Activated gamma-delta T cell treated with anti-CD3 and anti-CD28 coated beads, Interleukin-2, amount 50 U/mL, for 16 hours (primary cell): Measurements from ENCODE around the gene PCDHA13.
"Not testable (repeated sequence)": the region's sequence is repeated elsewhere in the genome, so short reads cannot be mapped to it uniquely, and the experiment has no call there.

ENCODE experiments used
- DNase-seq: peaks from one replicate; pipeline ENCODE4 v3.0.0-alpha.2; 2020; ENCODE audit warnings: low read depth

Gene PCDHA13

DNA sequence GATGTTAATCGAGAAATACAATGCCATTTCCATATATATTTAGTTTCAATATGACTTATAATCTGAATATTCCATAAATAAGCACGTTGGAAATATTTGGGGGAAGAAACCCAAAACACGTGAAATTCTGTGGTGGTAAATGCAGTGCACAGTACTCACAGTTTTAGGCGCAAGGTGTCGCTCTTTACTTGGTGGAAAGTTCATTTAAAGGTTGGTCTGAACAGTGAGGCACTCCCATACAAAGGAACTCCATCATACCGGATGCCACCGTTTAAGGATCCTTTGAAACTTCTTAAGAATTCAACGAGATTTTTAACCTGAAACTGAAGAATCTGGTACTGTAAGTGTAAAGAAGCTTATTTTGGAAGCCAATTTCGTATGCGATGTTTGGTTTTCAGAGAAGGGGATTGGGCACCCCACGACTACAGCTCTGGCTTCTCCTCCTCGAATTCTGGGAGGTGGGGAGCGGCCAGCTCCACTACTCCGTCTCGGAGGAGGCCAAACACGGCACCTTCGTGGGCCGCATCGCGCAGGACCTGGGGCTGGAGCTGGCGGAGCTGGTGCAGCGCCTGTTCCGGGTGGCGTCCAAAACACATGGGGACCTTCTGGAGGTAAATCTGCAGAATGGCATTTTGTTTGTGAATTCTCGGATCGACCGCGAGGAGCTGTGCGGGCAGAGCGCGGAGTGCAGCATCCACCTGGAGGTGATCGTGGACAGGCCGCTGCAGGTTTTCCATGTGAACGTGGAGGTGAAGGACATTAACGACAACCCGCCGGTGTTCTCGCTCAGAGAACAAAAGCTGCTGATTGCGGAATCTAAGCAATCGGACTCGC, 13.0 kb upstream of the PCDHA13 start, which contains the start of gene PCDHA11:
Gene PCDHA11 (plus strand): TSS at position 237 of the 834 bp plus-strand sequence. CDS start 147 bp downstream, at position 384.
- no peak for DNase-seq

DNA sequence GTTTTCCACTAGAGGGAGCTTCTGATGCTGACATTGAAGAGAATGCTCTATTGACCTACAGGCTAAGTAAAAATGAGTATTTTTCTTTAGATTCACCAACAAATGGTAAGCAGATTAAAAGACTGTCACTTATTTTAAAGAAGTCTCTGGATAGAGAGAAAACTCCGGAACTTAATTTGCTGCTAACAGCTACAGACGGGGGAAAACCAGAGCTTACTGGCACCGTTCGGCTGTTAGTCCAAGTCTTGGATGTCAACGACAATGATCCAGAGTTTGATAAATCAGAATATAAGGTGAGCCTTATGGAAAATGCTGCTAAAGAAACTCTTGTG, 12.4 kb upstream of the PCDHA13 start:
- DNase-seq, result no peak

DNA sequence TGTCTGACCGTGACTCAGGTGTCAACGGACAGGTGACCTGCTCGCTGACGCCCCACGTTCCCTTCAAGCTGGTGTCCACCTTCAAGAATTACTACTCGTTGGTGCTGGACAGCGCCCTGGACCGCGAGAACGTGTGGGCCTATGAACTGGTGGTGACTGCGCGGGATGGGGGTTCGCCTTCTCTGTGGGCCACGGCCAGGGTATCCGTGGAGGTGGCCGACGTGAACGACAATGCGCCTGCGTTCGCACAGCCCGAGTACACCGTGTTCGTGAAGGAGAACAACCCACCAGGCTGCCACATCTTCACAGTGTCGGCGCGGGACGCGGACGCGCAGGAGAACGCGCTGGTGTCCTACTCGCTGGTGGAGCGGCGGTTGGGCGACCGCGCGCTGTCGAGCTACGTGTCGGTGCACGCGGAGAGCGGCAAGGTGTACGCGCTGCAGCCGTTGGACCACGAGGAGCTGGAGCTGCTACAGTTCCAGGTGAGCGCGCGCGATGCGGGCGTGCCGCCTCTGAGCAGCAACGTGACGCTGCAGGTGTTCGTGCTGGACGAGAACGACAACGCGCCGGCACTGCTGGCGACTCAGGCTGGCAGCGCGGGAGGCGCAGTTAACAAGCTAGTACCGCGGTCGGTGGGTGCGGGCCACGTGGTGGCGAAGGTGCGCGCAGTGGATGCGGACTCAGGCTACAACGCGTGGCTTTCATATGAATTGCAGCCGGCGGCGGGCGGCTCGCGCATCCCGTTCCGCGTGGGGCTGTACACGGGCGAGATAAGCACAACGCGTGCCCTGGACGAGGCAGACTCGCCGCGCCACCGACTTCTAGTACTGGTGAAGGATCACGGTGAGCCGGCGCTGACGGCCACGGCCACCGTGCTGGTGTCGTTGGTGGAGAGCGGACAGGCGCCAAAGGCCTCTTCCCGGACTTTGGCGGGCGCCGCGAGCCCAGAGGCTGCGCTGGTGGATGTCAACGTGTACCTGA, 11.4 kb upstream of the PCDHA13 start:
- no peak for DNase-seq

DNA sequence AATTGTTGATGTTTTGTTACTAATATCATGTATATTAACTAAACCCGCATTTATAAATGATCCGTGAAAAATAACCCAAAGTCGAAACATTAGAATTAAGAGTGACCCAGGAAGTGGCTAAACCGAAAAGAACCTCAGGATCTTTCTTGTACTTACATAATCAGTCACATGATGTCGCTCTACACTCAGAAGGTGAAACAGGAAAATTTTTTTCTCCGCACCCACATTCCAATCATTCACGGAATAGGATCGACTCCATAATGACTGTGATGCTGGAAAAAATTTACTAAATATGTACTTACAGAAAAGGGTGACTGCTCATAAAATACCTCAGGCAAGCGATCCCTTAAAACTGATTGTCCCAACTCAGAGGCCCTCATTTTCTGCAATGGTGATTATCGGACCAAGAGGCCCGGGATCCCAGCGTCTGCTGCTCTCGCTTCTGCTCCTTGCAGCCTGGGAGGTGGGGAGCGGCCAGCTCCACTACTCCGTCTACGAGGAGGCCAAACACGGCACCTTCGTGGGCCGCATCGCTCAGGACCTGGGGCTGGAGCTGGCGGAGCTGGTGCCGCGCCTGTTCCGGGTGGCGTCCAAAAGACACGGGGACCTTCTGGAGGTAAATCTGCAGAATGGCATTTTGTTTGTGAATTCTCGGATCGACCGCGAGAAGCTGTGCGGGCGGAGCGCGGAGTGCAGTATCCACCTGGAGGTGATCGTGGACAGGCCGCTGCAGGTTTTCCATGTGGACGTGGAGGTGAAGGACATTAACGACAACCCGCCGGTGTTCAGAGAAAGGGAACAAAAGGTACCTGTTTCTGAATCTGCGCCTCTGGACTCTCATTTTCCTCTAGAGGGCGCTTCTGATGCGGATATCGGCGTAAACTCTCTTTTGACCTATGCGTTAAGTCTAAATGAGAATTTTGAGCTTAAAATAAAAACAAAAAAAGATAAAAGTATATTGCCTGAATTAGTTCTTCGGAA, 6.5 kb upstream of the PCDHA13 start, which contains the start of gene PCDHA12:
Gene PCDHA12 (plus strand): TSS at position 224 of the 981 bp plus-strand sequence. CDS start 165 bp downstream, at position 389.
- DNase-seq, result no peak

DNA sequence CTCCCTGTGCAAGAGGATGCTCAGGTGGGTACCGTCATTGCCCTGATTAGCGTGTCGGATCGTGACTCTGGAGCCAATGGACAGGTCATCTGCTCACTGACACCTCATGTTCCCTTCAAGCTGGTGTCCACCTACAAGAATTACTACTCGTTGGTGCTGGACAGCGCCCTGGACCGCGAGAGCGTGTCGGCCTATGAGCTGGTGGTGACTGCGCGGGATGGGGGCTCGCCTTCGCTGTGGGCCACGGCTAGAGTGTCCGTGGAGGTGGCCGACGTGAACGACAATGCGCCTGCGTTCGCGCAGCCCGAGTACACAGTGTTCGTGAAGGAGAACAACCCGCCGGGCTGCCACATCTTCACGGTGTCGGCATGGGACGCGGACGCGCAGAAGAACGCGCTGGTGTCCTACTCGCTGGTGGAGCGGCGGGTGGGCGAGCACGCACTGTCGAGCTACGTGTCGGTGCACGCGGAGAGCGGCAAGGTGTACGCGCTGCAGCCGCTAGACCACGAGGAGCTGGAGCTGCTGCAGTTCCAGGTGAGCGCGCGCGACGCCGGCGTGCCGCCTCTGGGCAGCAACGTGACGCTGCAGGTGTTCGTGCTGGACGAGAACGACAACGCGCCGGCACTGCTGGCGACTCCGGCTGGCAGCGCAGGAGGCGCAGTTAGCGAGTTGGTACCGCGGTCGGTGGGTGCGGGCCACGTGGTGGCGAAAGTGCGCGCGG, 5.2 kb upstream of the PCDHA13 start:
- not testable (repeated sequence) for DNase-seq

DNA sequence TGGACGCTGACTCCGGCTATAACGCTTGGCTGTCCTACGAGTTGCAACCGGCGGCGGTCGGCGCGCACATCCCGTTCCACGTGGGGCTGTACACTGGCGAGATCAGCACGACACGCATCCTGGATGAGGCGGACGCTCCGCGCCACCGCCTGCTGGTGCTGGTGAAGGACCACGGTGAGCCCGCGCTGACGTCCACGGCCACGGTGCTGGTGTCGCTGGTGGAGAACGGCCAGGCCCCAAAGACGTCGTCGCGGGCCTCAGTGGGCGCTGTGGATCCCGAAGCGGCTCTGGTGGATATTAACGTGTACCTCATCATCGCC, 4.7 kb upstream of the PCDHA13 start:
- DNase-seq, result no peak

DNA sequence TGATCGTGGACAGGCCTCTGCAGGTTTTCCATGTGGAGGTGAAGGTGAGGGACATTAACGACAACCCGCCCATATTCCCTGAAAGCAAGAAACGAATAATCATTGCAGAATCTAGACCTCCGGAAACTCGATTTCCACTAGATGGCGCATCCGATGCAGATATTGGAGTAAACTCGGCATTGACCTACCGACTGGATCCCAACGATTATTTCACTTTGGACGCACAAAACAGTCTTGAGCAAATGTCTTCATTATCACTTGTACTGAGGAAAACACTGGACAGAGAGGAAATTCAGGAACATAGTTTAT, 621 bp downstream of the PCDHA13 start:
- DNase-seq, result no peak

DNA sequence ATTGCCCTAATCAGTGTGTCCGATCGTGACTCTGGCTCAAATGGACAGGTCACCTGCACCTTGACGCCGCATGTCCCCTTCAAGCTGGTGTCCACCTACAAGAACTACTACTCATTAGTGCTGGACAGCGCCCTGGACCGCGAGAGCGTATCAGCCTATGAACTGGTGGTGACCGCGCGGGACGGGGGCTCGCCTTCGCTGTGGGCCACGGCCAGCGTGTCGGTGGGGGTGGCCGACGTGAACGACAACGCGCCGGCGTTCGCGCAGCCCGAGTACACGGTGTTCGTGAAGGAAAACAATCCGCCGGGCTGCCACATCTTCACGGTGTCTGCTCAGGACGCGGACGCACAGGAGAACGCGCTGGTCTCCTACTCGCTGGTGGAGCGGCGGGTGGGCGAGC, 1.4 kb downstream of the PCDHA13 start:
- DNase-seq, result no peak

DNA sequence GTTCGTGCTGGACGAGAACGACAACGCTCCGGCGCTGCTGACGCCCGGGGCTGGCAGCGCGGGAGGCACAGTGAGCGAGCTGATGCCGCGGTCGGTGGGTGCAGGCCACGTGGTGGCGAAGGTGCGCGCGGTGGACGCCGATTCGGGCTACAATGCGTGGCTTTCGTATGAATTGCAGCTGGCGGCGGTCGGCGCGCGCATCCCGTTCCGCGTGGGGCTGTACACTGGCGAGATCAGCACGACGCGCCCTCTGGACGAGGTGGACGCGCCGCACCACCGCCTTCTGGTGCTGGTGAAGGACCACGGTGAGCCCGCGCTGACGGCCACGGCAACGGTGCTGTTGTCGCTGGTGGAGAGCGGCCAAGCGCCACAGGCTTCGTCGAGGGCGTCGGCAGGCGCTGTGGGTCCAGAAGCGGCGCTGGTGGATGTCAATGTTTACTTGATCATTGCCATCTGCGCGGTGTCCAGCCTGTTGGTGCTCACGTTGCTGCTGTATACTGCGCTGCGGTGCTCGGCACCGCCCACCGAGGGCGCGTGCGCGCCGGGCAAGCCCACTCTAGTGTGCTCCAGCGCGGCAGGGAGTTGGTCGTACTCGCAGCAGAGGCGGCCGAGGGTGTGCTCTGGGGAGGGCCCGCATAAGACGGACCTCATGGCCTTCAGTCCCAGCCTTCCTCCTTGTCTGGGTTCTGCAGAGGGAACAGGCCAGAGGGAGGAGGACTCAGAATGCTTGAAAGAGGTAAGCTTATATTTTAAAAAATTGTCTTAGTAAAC, 2.2 kb downstream of the PCDHA13 start:
- no peak for DNase-seq

DNA sequence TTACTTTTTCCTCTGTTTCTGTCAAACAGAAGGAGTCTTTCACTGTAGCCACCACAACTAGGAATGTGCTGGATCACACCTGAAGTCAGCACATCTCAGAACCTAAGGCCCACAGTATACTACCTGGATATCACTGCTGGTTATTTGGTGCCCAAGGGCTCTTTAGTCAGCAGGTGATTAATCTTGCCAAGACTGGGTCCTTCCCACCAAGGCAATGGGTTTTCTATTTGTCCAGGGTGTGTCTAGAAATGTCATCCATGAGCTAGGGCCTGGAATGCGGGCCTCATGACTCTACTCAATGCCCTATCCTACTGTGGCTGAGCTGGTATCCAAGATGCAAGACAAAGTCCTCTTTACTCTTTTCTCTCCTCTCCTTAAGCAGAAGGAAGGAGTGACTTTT, 34.4 kb downstream of the PCDHA13 start:
- no peak for DNase-seq

DNA sequence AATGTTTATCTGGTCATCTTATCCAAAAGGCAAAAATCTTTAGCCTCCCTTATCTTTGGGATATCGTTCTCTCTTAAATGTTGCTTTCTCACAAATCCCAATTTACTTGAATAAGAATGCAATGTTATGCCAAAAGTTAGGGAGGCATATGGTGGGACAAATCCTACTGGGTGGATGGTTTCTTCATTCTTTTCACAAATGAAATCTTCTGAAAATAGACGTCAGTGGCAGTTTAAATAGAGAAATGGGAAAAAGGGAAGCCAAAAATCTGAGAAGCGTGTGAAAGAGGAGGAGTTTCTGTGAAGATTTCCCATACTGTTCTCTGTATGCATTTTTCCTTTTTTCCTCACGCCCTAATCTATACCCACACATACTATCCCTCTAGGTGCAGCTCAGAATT, 41.7 kb downstream of the PCDHA13 start:
- no peak for DNase-seq

DNA sequence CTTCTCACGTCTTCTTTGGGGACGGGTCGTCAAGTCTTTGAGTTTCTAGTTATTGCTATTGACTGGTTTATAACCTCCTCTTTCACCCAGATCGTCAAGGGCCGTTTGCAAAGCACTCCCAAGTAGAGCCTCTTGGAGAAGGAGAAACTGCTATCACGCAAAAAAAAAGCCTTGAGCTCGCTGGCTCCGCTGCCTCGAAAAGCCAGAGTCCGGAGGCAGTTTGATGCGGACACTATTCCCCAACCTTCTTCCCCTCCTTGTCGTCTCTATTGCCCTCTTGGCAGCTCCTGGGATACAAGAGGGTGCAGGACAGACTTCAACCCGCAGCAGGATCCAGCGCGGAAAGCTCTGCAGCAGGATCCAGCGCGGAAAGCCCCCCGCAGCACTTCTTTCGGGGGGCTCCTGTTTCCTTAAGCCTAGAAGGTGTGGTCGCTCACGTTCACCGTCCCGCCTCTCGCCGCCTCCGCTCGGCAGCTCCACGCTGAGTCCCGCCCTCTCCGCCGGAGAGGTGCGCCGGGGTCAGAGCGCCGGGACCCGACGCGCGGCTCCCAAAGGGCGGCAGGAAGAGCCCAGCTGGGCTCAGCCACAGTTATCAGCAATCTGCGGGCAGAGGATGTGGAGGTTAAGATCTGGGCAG, 44.0 kb downstream of the PCDHA13 start, which contains the start of gene PCDHAC1:
Gene PCDHAC1 (plus strand): TSS at position 494 of the 637 bp plus-strand sequence. CDS start 594 bp downstream, outside the sequence.
- no peak for DNase-seq

DNA sequence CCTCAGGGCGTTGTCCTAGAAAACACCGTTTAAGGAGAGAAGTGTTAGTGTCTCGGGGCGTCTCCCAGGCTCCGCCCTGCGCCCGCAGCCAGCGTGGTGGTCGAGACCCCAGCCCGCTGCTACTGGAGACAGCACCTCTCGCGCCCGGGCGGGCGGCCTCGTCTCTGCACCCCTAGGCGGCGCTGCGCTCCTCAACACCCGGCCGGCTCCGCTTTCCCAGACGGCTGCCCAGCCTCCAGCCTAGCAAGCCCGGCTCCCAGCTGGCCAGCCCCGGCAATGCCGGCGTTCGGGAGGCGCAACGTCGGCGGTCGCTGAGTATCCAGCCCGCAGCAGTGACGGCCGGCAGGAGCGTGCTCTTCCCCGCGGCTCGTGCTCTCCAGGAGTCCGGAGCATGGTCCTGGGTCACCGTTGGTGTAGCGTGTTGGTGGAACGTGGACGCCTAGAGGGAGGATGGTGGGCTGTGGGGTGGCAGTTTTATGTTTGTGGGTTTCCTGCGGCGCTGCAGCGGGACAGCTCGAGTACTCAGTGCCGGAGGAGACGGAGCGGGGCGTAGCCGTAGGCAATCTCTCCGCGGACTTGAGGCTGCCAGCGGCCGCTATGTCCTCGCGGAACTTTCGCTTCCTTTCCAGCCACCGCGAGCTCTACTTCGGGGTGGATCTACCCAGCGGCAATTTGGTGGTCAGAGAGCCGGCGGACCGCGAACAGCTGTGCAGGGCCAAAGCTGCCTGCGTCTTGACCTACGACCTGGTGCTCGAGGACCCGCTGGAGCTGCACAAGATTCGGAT, 44.7 kb downstream of the PCDHA13 start:
- DNase-seq, result no peak

DNA sequence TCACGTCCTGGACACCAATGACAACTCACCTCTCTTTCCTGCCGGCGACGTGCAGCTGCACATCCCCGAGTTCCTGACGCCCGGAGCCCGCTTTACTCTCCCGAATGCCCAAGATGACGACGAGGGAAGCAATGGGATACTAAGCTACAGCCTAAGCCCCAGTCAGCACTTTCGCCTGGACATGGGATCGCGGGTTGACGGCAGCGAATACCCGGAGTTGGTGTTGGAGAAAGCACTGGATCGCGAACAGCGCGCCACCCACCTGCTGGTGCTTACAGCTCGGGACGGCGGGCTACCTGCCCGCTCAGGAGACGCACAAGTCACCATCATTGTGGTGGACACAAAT, 45.3 kb downstream of the PCDHA13 start:
- DNase-seq, result no peak
